GM12892 (cell line): ENCODE measurements around the gene TMEM273.

ENCODE experiments used
- POLR2A ChIP-seq: IDR thresholded peaks from 2 replicates; pipeline ENCODE4 v1.6.1; 2011; ENCODE audit warnings: low read depth, low read length, control low read depth
- POLR2AphosphoS5 ChIP-seq: IDR thresholded peaks from 2 replicates; pipeline ENCODE4 v1.6.1; 2011; ENCODE audit warnings: low read depth, low read length, control low read depth

DNA sequence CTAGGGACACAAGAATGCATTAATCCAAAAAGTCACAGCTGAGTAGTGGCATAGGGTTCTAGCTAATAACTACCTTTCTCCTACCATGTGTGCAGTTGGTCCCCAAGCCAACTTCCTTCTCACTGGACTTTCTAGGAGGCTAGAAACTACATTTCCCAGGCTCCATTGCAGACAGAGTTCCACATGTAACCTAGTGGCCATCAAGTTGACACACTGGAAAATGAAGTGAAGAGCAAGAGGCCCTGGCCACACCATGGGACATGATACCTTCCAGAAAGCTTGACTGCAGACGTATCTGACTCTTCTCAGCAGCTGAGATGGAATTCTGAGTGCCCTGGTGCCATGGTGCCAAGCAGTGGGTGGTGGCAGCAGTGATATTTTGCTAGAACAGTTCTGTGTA, 49.8 kb upstream of the TMEM273 start:
- TF ChIP-seq POLR2A (no peak), POLR2AphosphoS5 (no peak)
